ENCODE results near the gene PTAR1. TPM values are rescaled to one million over a fixed set of nuclear protein-coding genes. Genes with fewer than 3 reads are reported as not detected.

PTAR1 gene
- total RNA-seq, 1 donor: 66.6 TPM

GRCh38 chr9:69689991-69690538, 69.7 kb downstream of the PTAR1 start:
- H3K4me3 ChIP-seq (ENCODE audit: insufficient read depth, low read length): no peak overlapping the region
- H3K4me1 ChIP-seq (ENCODE audit: insufficient read depth, low read length): no peaks in the 10 kb centered on the region
- H3K27ac ChIP-seq (ENCODE audit: low read depth, low read length): no peak overlapping the region
- H4K20me1 ChIP-seq (ENCODE audit: insufficient read depth, low read length): no peaks in the 10 kb centered on the region
- H3K79me2 ChIP-seq (ENCODE audit: insufficient read depth, low read length): no peaks in the 10 kb centered on the region
- H3K4me2 ChIP-seq (ENCODE audit: insufficient read depth, low read length): no peak overlapping the region
- H3K27me3 ChIP-seq (ENCODE audit: insufficient read depth, low read length): no peaks in the 10 kb centered on the region
- no peaks in the 10 kb centered on the region for H3K9me3 ChIP-seq (ENCODE audit: low read depth, low read length)
- no peak overlapping the region for H2AFZ ChIP-seq (ENCODE audit: low read length)
- no peak for DNase-seq (ENCODE audit: insufficient read length, low spot score, missing footprints)
- no peaks in the 10 kb centered on the region for H3K36me3 ChIP-seq (ENCODE audit: insufficient read depth, low read length)
- TF ChIP-seq CTCF (IDR thresholded peaks at IDR 0.05; ENCODE audit: extremely low read depth, low read depth, low read length): no peak

GRCh38 chr9:69683927-69684326, 75.9 kb downstream of the PTAR1 start:
- Histone ChIP-seq H2AFZ (ENCODE audit: low read length) (no peak overlapping the region), H4K20me1 (ENCODE audit: insufficient read depth, low read length) (no peaks in the 10 kb centered on the region), H3K9me3 (ENCODE audit: low read depth, low read length) (no peaks in the 10 kb centered on the region), H3K79me2 (ENCODE audit: insufficient read depth, low read length) (no peaks in the 10 kb centered on the region), H3K4me3 (ENCODE audit: insufficient read depth, low read length) (no peak overlapping the region), H3K27me3 (ENCODE audit: insufficient read depth, low read length) (no peaks in the 10 kb centered on the region), H3K4me2 (ENCODE audit: insufficient read depth, low read length) (no peak overlapping the region), H3K36me3 (ENCODE audit: insufficient read depth, low read length) (no peaks in the 10 kb centered on the region), H3K27ac (ENCODE audit: low read depth, low read length) (no peak overlapping the region), H3K4me1 (ENCODE audit: insufficient read depth, low read length) (no peaks in the 10 kb centered on the region)
- no peak for DNase-seq (ENCODE audit: insufficient read length, low spot score, missing footprints)
- no peak for TF ChIP-seq CTCF (IDR thresholded peaks at IDR 0.05; ENCODE audit: extremely low read depth, low read depth, low read length)

- DNase-seq (ENCODE audit: insufficient read length, low spot score, missing footprints): no peak
- Histone ChIP-seq H3K79me2 (ENCODE audit: insufficient read depth, low read length) (no peaks in the 10 kb centered on the region), H3K4me1 (ENCODE audit: insufficient read depth, low read length) (peaks cover 15% of the 10 kb centered on the region), H3K9me3 (ENCODE audit: low read depth, low read length) (no peaks in the 10 kb centered on the region), H3K27me3 (ENCODE audit: insufficient read depth, low read length) (no peaks in the 10 kb centered on the region), H3K4me3 (ENCODE audit: insufficient read depth, low read length) (no peak overlapping the region), H3K36me3 (ENCODE audit: insufficient read depth, low read length) (no peaks in the 10 kb centered on the region), H3K4me2 (ENCODE audit: insufficient read depth, low read length) (no peak overlapping the region), H3K27ac (ENCODE audit: low read depth, low read length) (no peak overlapping the region), H2AFZ (ENCODE audit: low read length) (no peak overlapping the region), H4K20me1 (ENCODE audit: insufficient read depth, low read length) (no peaks in the 10 kb centered on the region)
- TF ChIP-seq CTCF (IDR thresholded peaks at IDR 0.05; ENCODE audit: extremely low read depth, low read depth, low read length): no peak
Observed at GRCh38 chr9:69678843-69679538, 80.8 kb downstream of the PTAR1 start.

GRCh38 chr9:69677931-69678330, 81.9 kb downstream of the PTAR1 start:
- H3K36me3 ChIP-seq (ENCODE audit: insufficient read depth, low read length): no peaks in the 10 kb centered on the region
- peaks cover 24% of the 10 kb centered on the region for H3K4me1 ChIP-seq (ENCODE audit: insufficient read depth, low read length)
- no peaks in the 10 kb centered on the region for H3K27me3 ChIP-seq (ENCODE audit: insufficient read depth, low read length)
- no peak for DNase-seq (ENCODE audit: insufficient read length, low spot score, missing footprints)
- H3K79me2 ChIP-seq (ENCODE audit: insufficient read depth, low read length): no peaks in the 10 kb centered on the region
- no peak overlapping the region for H3K4me2 ChIP-seq (ENCODE audit: insufficient read depth, low read length)
- H3K4me3 ChIP-seq (ENCODE audit: insufficient read depth, low read length): no peak overlapping the region
- H2AFZ ChIP-seq (ENCODE audit: low read length): no peak overlapping the region
- no peaks in the 10 kb centered on the region for H4K20me1 ChIP-seq (ENCODE audit: insufficient read depth, low read length)
- H3K9me3 ChIP-seq (ENCODE audit: low read depth, low read length): no peaks in the 10 kb centered on the region
- H3K27ac ChIP-seq (ENCODE audit: low read depth, low read length): no peak overlapping the region
- no peak for TF ChIP-seq CTCF (IDR thresholded peaks at IDR 0.05; ENCODE audit: extremely low read depth, low read depth, low read length)
